Measurements from ENCODE around the gene KLF5. TPM values are rescaled to one million over a fixed set of nuclear protein-coding genes. Genes with fewer than 3 reads are reported as not detected.

The KLF5 gene
- total RNA-seq, 1 experiment from 2014 or later, result 59.2 TPM

DNA sequence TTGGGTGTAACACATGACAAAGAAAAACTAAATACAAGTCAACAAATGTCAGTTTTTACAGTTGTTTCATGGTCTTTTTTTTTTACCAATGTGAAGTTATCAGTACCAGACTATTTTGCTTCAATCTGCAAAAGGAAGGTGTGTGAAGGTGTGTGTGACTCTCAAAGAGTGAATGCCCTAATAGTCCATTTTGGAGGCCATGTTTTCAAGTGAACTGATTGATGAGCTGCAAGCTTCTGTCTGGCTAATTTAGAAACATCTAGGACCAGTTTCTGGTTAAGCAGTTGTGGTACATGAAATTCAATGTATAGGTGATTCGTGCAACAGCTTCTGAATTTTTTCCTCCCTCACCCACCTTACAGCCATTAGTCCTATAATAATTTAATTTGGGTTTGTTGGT, 16.1 kb downstream of the KLF5 start (continued):
- TF ChIP-seq FOSL1 (IDR thresholded peaks at IDR 0.05; ENCODE audit: low read depth), result no peak
- TF ChIP-seq, protein P1, sequence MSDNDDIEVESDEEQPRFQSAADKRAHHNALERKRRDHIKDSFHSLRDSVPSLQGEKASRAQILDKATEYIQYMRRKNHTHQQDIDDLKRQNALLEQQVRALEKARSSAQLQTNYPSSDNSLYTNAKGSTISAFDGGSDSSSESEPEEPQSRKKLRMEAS (IDR thresholded peaks at IDR 0.05), result no peak

DNA sequence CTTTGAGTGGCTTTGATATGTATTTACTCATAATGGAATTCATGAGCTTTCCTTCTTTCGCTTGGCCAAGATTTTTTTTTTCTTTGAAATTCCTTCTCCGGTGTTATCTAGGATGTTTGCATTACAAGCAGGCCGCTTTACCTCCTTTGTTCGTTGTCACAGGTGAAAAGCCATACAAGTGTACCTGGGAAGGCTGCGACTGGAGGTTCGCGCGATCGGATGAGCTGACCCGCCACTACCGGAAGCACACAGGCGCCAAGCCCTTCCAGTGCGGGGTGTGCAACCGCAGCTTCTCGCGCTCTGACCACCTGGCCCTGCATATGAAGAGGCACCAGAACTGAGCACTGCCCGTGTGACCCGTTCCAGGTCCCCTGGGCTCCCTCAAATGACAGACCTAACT, 16.7 kb downstream of the KLF5 start:
- H3K9ac ChIP-seq (ENCODE audit: low read length), result no peak overlapping the region
- H3K9me2 ChIP-seq (ENCODE audit: insufficient read depth), result no peaks in the 10 kb centered on the region
- H3K27me3 ChIP-seq (ENCODE audit: insufficient read depth, low read length), result no peaks in the 10 kb centered on the region
- no peak overlapping the region for H3K4me3 ChIP-seq (replicated peaks in 1 of 2; ENCODE audit: low read depth in 1 of 2, low read length in 2 of 2)
- RAD21 ChIA-PET (ENCODE audit: low non-redundant PET in 1 of 2, low total read pairs in 2 of 2, uncharacterized antibody in 2 of 2, unreplicated experiment in 2 of 2), result no interaction called here
- POLR2A ChIA-PET, result no interaction called here
- H3K79me2 ChIP-seq (ENCODE audit: insufficient read depth, low read length), result peaks cover 53% of the 10 kb centered on the region
- no peak overlapping the region for H2AFZ ChIP-seq (ENCODE audit: low read depth, low read length, poor library complexity, severe bottlenecking)
- ATAC-seq, result no peak
- intact Hi-C loops (cut with micrococcal nuclease), result no loop called here
- H3K4me2 ChIP-seq (ENCODE audit: low read length), result no peak overlapping the region
- H3K9me3 ChIP-seq (ENCODE audit: control insufficient read depth in 1 of 2, insufficient read depth in 1 of 2, low read depth in 1 of 2, low read length in 2 of 2), result no peaks in the 10 kb centered on the region
- H4K20me1 ChIP-seq (ENCODE audit: insufficient read depth), result peaks cover 3% of the 10 kb centered on the region; the same call in 1 of the 2 replicates
- no peak for DNase-seq (ENCODE audit: low read depth, low spot score)
- peaks cover 5 to 14% of the 10 kb centered on the region in 2 experiments; a peak in 3 of 4 replicates for H3K36me3 ChIP-seq (ENCODE audit: control insufficient read depth in 1 of 2, insufficient read depth in 2 of 2, low read length in 2 of 2)
- H3K27ac ChIP-seq (ENCODE audit: low read depth, low read length), result no peak overlapping the region
- CTCF ChIA-PET, result no interaction called here
- peaks cover 0 to 3% of the 10 kb centered on the region in 2 experiments; a peak in 2 of 4 replicates for H3K4me1 ChIP-seq (ENCODE audit: control insufficient read depth in 1 of 2, insufficient read depth in 2 of 2, low read length in 2 of 2)
- BruUV-seq (replicated peaks), result no TSS peak
- TF ChIP-seq, protein P1 (IDR thresholded peaks at IDR 0.05), result no peak
- TF ChIP-seq ELF1 (IDR thresholded peaks at IDR 0.05; ENCODE audit: borderline replicate concordance, low read depth), result no peak
- no peak for TF ChIP-seq ZFX (IDR thresholded peaks at IDR 0.05)
- TF ChIP-seq RAD21 (IDR thresholded peaks at IDR 0.05; ENCODE audit: low read depth), result no peak
- TF ChIP-seq, protein P2, sequence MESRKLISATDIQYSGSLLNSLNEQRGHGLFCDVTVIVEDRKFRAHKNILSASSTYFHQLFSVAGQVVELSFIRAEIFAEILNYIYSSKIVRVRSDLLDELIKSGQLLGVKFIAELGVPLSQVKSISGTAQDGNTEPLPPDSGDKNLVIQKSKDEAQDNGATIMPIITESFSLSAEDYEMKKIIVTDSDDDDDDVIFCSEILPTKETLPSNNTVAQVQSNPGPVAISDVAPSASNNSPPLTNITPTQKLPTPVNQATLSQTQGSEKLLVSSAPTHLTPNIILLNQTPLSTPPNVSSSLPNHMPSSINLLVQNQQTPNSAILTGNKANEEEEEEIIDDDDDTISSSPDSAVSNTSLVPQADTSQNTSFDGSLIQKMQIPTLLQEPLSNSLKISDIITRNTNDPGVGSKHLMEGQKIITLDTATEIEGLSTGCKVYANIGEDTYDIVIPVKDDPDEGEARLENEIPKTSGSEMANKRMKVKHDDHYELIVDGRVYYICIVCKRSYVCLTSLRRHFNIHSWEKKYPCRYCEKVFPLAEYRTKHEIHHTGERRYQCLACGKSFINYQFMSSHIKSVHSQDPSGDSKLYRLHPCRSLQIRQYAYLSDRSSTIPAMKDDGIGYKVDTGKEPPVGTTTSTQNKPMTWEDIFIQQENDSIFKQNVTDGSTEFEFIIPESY (IDR thresholded peaks at IDR 0.05; ENCODE audit: extremely low read depth, insufficient replicate concordance, low read length), result no peak
- no peak for TF ChIP-seq SP1 (IDR thresholded peaks at IDR 0.05; ENCODE audit: low read depth)
- no peak for TF ChIP-seq SRF (IDR thresholded peaks at IDR 0.05; ENCODE audit: low read depth)
- TF ChIP-seq, protein P3, sequence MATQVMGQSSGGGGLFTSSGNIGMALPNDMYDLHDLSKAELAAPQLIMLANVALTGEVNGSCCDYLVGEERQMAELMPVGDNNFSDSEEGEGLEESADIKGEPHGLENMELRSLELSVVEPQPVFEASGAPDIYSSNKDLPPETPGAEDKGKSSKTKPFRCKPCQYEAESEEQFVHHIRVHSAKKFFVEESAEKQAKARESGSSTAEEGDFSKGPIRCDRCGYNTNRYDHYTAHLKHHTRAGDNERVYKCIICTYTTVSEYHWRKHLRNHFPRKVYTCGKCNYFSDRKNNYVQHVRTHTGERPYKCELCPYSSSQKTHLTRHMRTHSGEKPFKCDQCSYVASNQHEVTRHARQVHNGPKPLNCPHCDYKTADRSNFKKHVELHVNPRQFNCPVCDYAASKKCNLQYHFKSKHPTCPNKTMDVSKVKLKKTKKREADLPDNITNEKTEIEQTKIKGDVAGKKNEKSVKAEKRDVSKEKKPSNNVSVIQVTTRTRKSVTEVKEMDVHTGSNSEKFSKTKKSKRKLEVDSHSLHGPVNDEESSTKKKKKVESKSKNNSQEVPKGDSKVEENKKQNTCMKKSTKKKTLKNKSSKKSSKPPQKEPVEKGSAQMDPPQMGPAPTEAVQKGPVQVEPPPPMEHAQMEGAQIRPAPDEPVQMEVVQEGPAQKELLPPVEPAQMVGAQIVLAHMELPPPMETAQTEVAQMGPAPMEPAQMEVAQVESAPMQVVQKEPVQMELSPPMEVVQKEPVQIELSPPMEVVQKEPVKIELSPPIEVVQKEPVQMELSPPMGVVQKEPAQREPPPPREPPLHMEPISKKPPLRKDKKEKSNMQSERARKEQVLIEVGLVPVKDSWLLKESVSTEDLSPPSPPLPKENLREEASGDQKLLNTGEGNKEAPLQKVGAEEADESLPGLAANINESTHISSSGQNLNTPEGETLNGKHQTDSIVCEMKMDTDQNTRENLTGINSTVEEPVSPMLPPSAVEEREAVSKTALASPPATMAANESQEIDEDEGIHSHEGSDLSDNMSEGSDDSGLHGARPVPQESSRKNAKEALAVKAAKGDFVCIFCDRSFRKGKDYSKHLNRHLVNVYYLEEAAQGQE (IDR thresholded peaks at IDR 0.05; ENCODE audit: low read depth), result no peak
- TF ChIP-seq EGR1 (IDR thresholded peaks at IDR 0.05; ENCODE audit: low read depth), result no peak
- TF ChIP-seq CBX3 (IDR thresholded peaks at IDR 0.05; ENCODE audit: low read depth), result no peak
- TF ChIP-seq, protein P4, sequence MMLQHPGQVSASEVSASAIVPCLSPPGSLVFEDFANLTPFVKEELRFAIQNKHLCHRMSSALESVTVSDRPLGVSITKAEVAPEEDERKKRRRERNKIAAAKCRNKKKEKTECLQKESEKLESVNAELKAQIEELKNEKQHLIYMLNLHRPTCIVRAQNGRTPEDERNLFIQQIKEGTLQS (IDR thresholded peaks at IDR 0.05), result no peak
- no peak for TF ChIP-seq POLR2AphosphoS5 (IDR thresholded peaks at IDR 0.05; ENCODE audit: low read depth, low read length)
- no peak for TF ChIP-seq POLR2A (IDR thresholded peaks at IDR 0.05; ENCODE audit: borderline replicate concordance, extremely low read depth, insufficient read depth, insufficient read length)
- TF ChIP-seq SIN3A (IDR thresholded peaks at IDR 0.05; ENCODE audit: low read depth), result no peak
- TF ChIP-seq FOSL1 (IDR thresholded peaks at IDR 0.05; ENCODE audit: low read depth), result no peak
- no peak for TF ChIP-seq JUND (IDR thresholded peaks at IDR 0.05)
- TF ChIP-seq CEBPB (IDR thresholded peaks at IDR 0.05; ENCODE audit: low read depth), result no peak
- TF ChIP-seq, protein P5, sequence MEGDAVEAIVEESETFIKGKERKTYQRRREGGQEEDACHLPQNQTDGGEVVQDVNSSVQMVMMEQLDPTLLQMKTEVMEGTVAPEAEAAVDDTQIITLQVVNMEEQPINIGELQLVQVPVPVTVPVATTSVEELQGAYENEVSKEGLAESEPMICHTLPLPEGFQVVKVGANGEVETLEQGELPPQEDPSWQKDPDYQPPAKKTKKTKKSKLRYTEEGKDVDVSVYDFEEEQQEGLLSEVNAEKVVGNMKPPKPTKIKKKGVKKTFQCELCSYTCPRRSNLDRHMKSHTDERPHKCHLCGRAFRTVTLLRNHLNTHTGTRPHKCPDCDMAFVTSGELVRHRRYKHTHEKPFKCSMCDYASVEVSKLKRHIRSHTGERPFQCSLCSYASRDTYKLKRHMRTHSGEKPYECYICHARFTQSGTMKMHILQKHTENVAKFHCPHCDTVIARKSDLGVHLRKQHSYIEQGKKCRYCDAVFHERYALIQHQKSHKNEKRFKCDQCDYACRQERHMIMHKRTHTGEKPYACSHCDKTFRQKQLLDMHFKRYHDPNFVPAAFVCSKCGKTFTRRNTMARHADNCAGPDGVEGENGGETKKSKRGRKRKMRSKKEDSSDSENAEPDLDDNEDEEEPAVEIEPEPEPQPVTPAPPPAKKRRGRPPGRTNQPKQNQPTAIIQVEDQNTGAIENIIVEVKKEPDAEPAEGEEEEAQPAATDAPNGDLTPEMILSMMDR (IDR thresholded peaks at IDR 0.05 in 2 of 3, conservative IDR thresholded peaks at IDR 0.05 in 1 of 3; ENCODE audit: borderline replicate concordance in 1 of 3, insufficient read depth in 1 of 3, low read depth in 2 of 3, low read length in 2 of 3), result no peak
- TF ChIP-seq EZH2phosphoT487 (IDR thresholded peaks at IDR 0.05; ENCODE audit: borderline replicate concordance), result no peak

Data from HCT116 (cell line).